ENCODE results near the gene SNX18. TPM values are rescaled to one million over a fixed set of nuclear protein-coding genes. Genes with fewer than 3 reads are reported as not detected.
A peak's percentile ranks its signal among the peaks of the same experiment; 100 is the strongest.

SNX18 gene
- total RNA-seq, 1 donor from 2014 or later, result 17.9 TPM

DNA sequence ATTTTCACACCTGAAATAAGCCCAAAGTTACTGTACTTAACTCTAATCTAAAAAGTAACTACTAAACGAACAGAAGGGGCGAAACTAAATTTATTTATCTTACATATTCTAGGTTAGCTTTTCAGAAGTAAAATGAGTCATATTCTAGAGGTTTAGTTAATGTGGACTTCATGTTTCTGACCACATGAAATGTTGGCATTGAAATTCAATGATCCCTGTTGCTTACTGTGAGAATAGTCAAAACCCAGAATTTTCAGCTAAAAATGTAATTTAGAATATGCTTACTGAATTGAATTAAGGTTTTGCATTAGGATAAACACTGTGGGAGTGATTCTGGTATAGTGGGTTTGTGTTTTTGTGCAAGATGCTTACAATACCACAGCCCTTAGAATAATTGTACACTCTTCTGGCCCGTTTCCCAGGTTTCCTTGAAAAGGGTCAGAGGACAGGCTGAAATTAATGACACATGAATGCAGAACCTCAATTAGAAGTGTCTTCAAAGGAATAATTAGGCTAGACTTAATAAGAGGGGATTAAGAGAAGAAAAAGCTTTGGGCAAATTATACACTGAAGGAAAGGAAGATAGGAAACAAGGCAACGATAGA lies 1.4 kb upstream of the SNX18 start:
- Histone ChIP-seq H4K20me1 (ENCODE audit: low read depth) (peaks cover 25% of the 10 kb centered on the region), H3K9ac (no peak overlapping the region), H3F3A (ENCODE audit: low read depth) (peaks cover 11% of the 10 kb centered on the region), H3K4me2 (peak overlapping the region; percentile 87), H3K27ac (no peak overlapping the region), H3K4me3 (no peak overlapping the region), H3K79me2 (ENCODE audit: low read depth) (peaks cover 33% of the 10 kb centered on the region), H3K36me3 (no peaks in the 10 kb centered on the region), H2AFZ (replicated peaks) (peak overlapping the region; percentile 11), H3K9me3 (ENCODE audit: low read depth) (no peaks in the 10 kb centered on the region), H3K27me3 (peaks cover 9% of the 10 kb centered on the region), H3K4me1 (peaks cover 23% of the 10 kb centered on the region)
- Mint-ChIP-seq H3K36me3 (peaks cover 9% of the 10 kb centered on the region), H3K4me3 (peak overlapping the region; percentile 34), H3K9me3 (peaks cover 3% of the 10 kb centered on the region), H3K4me1 (peaks cover 50% of the 10 kb centered on the region), H3K27me3 (ENCODE audit: insufficient read depth, low read depth) (peaks cover 6% of the 10 kb centered on the region), H3K27ac (no peak overlapping the region)
- TF ChIP-seq, protein P1, sequence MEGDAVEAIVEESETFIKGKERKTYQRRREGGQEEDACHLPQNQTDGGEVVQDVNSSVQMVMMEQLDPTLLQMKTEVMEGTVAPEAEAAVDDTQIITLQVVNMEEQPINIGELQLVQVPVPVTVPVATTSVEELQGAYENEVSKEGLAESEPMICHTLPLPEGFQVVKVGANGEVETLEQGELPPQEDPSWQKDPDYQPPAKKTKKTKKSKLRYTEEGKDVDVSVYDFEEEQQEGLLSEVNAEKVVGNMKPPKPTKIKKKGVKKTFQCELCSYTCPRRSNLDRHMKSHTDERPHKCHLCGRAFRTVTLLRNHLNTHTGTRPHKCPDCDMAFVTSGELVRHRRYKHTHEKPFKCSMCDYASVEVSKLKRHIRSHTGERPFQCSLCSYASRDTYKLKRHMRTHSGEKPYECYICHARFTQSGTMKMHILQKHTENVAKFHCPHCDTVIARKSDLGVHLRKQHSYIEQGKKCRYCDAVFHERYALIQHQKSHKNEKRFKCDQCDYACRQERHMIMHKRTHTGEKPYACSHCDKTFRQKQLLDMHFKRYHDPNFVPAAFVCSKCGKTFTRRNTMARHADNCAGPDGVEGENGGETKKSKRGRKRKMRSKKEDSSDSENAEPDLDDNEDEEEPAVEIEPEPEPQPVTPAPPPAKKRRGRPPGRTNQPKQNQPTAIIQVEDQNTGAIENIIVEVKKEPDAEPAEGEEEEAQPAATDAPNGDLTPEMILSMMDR (IDR thresholded peaks at IDR 0.05), result no peak
- TF ChIP-seq EZH2 (IDR thresholded peaks at IDR 0.05), result no peak
- TF ChIP-seq EZH2phosphoT487 (IDR thresholded peaks at IDR 0.05), result peak; percentile 56
- DNase-seq (ENCODE audit: low spot score), result peak; percentile 51

DNA sequence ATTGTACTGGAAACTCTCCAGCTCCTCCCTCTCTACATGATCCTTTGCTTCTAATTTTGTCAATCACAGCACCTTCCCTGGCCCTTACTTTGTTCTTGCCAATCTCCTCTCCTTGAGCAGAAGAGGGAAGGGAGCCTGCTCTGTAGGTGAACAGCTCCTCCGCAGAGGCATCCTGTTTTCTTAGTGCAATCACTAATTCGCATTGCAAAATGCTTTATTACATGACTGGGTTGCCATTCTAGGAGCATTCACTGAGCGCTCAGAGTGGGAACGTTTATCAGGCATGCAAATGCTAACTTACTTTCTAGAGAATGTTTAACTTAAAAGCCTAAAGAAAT lies 416 bp upstream of the SNX18 start:
- H3K4me2 ChIP-seq, result peak overlapping the region; percentile 87
- Mint-ChIP-seq H3K4me1 (peaks cover 50% of the 10 kb centered on the region), H3K27me3 (ENCODE audit: insufficient read depth, low read depth) (peaks cover 6% of the 10 kb centered on the region), H3K4me3 (peak overlapping the region; percentile 83), H3K36me3 (peaks cover 13% of the 10 kb centered on the region), H3K27ac (peak overlapping the region; percentile 65), H3K9me3 (peaks cover 3% of the 10 kb centered on the region)
- no peaks in the 10 kb centered on the region for H3K36me3 ChIP-seq
- H3K9ac ChIP-seq, result no peak overlapping the region
- peak overlapping the region; percentile 98 for H2AFZ ChIP-seq (replicated peaks)
- TF ChIP-seq EZH2phosphoT487 (IDR thresholded peaks at IDR 0.05) (no peak), EZH2 (IDR thresholded peaks at IDR 0.05) (no peak)
- TF ChIP-seq, protein P1 (IDR thresholded peaks at IDR 0.05), result no peak
- peaks cover 9% of the 10 kb centered on the region for H3K27me3 ChIP-seq
- peak; percentile 61 for DNase-seq (ENCODE audit: low spot score)
- peaks cover 11% of the 10 kb centered on the region for H3F3A ChIP-seq (ENCODE audit: low read depth)
- H3K27ac ChIP-seq, result no peak overlapping the region
- peaks cover 24% of the 10 kb centered on the region for H3K4me1 ChIP-seq
- no peaks in the 10 kb centered on the region for H3K9me3 ChIP-seq (ENCODE audit: low read depth)
- peaks cover 28% of the 10 kb centered on the region for H4K20me1 ChIP-seq (ENCODE audit: low read depth)
- H3K4me3 ChIP-seq, result peak overlapping the region; percentile 88
- H3K79me2 ChIP-seq (ENCODE audit: low read depth), result peaks cover 42% of the 10 kb centered on the region

DNA sequence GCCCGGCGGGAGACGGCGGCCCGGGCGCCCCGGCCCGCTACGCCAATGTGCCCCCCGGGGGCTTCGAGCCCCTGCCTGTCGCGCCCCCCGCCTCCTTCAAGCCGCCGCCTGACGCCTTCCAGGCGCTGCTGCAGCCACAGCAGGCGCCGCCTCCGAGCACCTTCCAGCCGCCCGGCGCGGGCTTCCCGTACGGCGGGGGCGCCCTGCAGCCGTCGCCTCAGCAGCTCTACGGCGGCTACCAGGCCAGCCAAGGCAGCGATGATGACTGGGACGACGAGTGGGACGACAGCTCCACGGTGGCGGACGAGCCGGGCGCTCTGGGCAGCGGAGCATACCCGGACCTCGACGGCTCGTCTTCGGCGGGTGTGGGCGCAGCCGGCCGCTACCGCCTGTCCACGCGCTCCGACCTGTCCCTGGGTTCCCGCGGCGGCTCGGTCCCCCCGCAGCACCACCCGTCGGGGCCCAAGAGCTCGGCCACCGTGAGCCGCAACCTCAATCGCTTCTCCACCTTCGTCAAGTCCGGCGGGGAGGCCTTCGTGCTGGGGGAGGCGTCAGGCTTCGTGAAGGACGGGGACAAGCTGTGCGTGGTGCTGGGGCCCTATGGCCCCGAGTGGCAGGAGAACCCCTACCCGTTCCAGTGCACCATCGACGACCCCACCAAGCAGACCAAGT lies 723 bp downstream of the SNX18 start:
- Histone ChIP-seq H3K4me1 (peaks cover 34% of the 10 kb centered on the region), H3K27ac (no peak overlapping the region), H3K4me2 (peak overlapping the region; percentile 84), H3K9ac (no peak overlapping the region), H2AFZ (replicated peaks) (peak overlapping the region; percentile 86), H3K36me3 (no peaks in the 10 kb centered on the region), H4K20me1 (ENCODE audit: low read depth) (peaks cover 31% of the 10 kb centered on the region), H3K79me2 (ENCODE audit: low read depth) (peaks cover 54% of the 10 kb centered on the region), H3K27me3 (peaks cover 9% of the 10 kb centered on the region), H3K4me3 (peak overlapping the region; percentile 88), H3F3A (ENCODE audit: low read depth) (peaks cover 15% of the 10 kb centered on the region), H3K9me3 (ENCODE audit: low read depth) (no peaks in the 10 kb centered on the region)
- DNase-seq (ENCODE audit: low spot score), result peak; percentile 80
- H3K4me1 Mint-ChIP-seq, result peaks cover 59% of the 10 kb centered on the region
- H3K36me3 Mint-ChIP-seq, result peaks cover 22% of the 10 kb centered on the region
- peaks cover 3% of the 10 kb centered on the region for H3K9me3 Mint-ChIP-seq
- H3K27me3 Mint-ChIP-seq (ENCODE audit: insufficient read depth, low read depth), result peaks cover 6% of the 10 kb centered on the region
- H3K27ac Mint-ChIP-seq, result no peak overlapping the region
- peak overlapping the region; percentile 87 for H3K4me3 Mint-ChIP-seq
- no peak for TF ChIP-seq EZH2phosphoT487 (IDR thresholded peaks at IDR 0.05)
- TF ChIP-seq, protein P1 (IDR thresholded peaks at IDR 0.05), result no peak
- peak; percentile 40 for TF ChIP-seq EZH2 (IDR thresholded peaks at IDR 0.05)
